OCI-LY3 (cell line): ENCODE measurements around the gene SLC27A4.

Experiments
- H2AFZ ChIP-seq: fragments of 200-600, 300-600 bp; shearing (Covaris generic); 2 replicates; pipeline ENCODE4 v1.6.0; 2014; ENCODE audit warnings: antibody characterized with exemption, low read depth, low read length
- H3K27ac ChIP-seq: fragments of 200-600, 300-600 bp; sonication (generic); 2 replicates; pipeline ENCODE4 v1.5.1; 2014; ENCODE audit warnings: mild to moderate bottlenecking, low read length, moderate library complexity, mixed read lengths
- H3K27me3 ChIP-seq: fragments of 200-600, 300-600 bp; sonication (generic); 2 replicates; pipeline ENCODE4 v1.6.1; 2014; ENCODE audit warnings: low read depth, low read length, mixed read lengths
- H3K36me3 ChIP-seq: fragments of 200-600, 300-600 bp; sonication (generic); replicated peaks from 2 replicates; pipeline ENCODE3; 2014; ENCODE audit warnings: low read depth, low read length, mixed read lengths
- H3K4me1 ChIP-seq: fragments of 300-600, 200-600 bp; sonication (generic); 2 replicates; pipeline ENCODE4 v1.6.1; 2014; ENCODE audit warnings: low read length, mixed read lengths
- H3K4me2 ChIP-seq: fragments of 200-600, 300-600 bp; sonication (generic); 2 replicates; pipeline ENCODE4 v1.6.1; 2014; ENCODE audit warnings: low read length, mixed read lengths
- H3K4me3 ChIP-seq: fragments of 300-600, 200-600 bp; sonication (generic); 2 replicates; pipeline ENCODE4 v1.5.1; 2014; ENCODE audit warnings: antibody characterized with exemption, mild to moderate bottlenecking, low read length, moderate library complexity
- H3K79me2 ChIP-seq: fragments of 300-600, 200-600 bp; shearing (Covaris generic); 2 replicates; pipeline ENCODE4 v1.6.1; 2014; ENCODE audit warnings: mild to moderate bottlenecking, low read length, mixed read lengths
- H3K9ac ChIP-seq: fragments of 300-600, 200-600 bp; shearing (Covaris generic); 2 replicates; pipeline ENCODE4 v1.6.0; 2014; ENCODE audit warnings: mild to moderate bottlenecking, low read length, moderate library complexity
- H3K9me3 ChIP-seq: fragments of 200-600, 300-600 bp; shearing (Covaris generic); 2 replicates; pipeline ENCODE4 v1.6.1; 2014; ENCODE audit warnings: low read length, mixed read lengths; ENCODE audit not compliant: insufficient read depth
- H4K20me1 ChIP-seq: fragments of 200-600, 300-600 bp; sonication (generic); 2 replicates; pipeline ENCODE4 v1.6.1; 2016; ENCODE audit warnings: low read length, mixed read lengths; ENCODE audit not compliant: insufficient read depth
- EZH2phosphoT487 ChIP-seq: fragments of 200-600 bp; shearing (Covaris generic); IDR thresholded peaks from 2 replicates; pipeline ENCODE4 v1.6.1; 2018; ENCODE audit warnings: antibody characterized with exemption, mixed run types, low read depth
- TF ChIP-seq, protein P1 (sequence below): fragments of 200-600, 300-600 bp; sonication (generic); IDR thresholded peaks from 2 replicates; pipeline ENCODE4 v1.5.1; 2014; ENCODE audit warnings: antibody characterized with exemption, low read length, low read depth

Gene SLC27A4

DNA sequence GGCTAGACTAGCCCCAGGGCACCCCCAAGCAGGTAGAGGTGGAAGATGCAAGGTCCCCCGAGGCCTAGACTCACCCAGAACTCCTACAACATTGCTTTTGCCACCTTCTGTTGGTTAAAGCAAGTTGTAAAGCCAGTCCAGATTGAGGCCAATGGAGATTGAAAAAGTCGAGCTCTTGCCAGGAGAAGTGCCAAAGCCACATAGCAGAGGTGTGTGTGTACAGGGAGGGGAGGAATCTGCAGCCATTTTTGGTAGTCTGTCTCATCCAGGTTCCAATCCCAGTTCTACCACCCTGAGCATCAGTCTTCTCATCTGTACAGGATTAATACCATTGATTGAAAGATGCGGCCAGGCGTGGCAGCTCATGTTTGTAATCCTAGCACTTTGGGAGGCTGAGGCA lies 18.5 kb downstream of the SLC27A4 start:
- no peaks in the 10 kb centered on the region for H3K27me3 ChIP-seq

DNA sequence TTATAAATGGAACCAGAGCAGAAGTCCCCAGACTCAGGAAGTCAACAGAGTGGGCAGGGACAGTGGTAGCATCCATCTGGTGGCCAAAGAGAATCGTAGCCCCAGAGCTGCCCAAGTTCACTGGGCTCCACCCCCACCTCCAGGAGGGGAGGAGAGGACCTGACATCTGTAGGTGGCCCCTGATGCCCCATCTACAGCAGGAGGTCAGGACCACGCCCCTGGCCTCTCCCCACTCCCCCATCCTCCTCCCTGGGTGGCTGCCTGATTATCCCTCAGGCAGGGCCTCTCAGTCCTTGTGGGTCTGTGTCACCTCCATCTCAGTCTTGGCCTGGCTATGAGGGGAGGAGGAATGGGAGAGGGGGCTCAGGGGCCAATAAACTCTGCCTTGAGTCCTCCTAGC lies 20.5 kb downstream of the SLC27A4 start:
- Histone ChIP-seq H3K4me1 (peaks cover 12% of the 10 kb centered on the region), H3K4me3 (no peak overlapping the region), H3K4me2 (no peak overlapping the region), H4K20me1 (no peaks in the 10 kb centered on the region), H3K27me3 (no peaks in the 10 kb centered on the region), H3K27ac (no peak overlapping the region), H3K36me3 (peaks cover 3% of the 10 kb centered on the region), H3K79me2 (no peaks in the 10 kb centered on the region), H3K9me3 (no peaks in the 10 kb centered on the region), H2AFZ (no peak overlapping the region), H3K9ac (no peak overlapping the region)
- no peak for TF ChIP-seq EZH2phosphoT487
- TF ChIP-seq, protein P1, sequence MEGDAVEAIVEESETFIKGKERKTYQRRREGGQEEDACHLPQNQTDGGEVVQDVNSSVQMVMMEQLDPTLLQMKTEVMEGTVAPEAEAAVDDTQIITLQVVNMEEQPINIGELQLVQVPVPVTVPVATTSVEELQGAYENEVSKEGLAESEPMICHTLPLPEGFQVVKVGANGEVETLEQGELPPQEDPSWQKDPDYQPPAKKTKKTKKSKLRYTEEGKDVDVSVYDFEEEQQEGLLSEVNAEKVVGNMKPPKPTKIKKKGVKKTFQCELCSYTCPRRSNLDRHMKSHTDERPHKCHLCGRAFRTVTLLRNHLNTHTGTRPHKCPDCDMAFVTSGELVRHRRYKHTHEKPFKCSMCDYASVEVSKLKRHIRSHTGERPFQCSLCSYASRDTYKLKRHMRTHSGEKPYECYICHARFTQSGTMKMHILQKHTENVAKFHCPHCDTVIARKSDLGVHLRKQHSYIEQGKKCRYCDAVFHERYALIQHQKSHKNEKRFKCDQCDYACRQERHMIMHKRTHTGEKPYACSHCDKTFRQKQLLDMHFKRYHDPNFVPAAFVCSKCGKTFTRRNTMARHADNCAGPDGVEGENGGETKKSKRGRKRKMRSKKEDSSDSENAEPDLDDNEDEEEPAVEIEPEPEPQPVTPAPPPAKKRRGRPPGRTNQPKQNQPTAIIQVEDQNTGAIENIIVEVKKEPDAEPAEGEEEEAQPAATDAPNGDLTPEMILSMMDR = no peak

More for the DNA sequence above, 18.5 kb downstream of the SLC27A4 start:
- TF ChIP-seq, protein P1 = no peak
- no peak overlapping the region for H3K27ac ChIP-seq
- H3K36me3 ChIP-seq = peaks cover 9% of the 10 kb centered on the region
- H3K9ac ChIP-seq = no peak overlapping the region
- H3K9me3 ChIP-seq = no peaks in the 10 kb centered on the region
- H3K79me2 ChIP-seq = no peaks in the 10 kb centered on the region
- H2AFZ ChIP-seq = no peak overlapping the region
- H3K4me2 ChIP-seq = no peak overlapping the region
- H3K4me1 ChIP-seq = no peaks in the 10 kb centered on the region; the same call in 1 of the 2 replicates
- no peak overlapping the region for H3K4me3 ChIP-seq
- no peaks in the 10 kb centered on the region for H4K20me1 ChIP-seq

DNA sequence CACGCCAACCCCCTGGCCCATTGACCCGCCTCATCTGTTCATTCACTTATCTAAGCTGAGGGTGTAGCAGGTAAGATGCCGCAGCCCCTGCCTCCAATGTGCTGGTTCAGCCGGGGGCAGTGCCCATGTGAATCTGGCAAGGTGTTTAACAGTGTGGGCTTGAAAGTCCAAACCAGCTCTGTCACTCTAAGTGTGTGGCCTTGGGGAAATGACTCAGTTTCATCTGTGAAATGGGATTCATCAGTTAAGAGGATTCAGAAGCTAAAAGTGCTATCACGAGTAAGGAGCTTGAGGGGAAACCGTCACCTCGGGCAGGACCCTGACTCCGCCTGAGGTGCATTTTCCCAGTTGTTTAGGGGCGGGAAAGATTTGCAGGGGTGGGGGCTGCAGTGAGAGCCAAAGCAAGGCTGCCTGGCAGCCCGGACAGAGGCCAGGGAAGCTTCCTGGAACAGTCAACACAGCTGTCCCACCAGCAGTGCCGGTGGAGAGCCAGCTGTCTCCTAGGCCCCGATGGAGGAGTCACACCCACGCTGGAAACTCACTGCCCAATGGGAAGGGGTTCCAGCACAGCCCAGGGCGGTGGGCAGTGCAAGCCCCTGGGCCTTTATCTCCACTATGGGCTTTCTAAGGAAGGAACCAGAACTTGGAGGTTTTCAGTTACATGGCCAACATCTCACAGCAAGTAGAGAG lies 21.1 kb downstream of the SLC27A4 start:
- TF ChIP-seq EZH2phosphoT487 = no peak
- TF ChIP-seq, protein P1 = no peak
- H3K9me3 ChIP-seq = no peaks in the 10 kb centered on the region
- H3K4me2 ChIP-seq = peak overlapping the region; percentile 74
- H3K4me1 ChIP-seq = peaks cover 12% of the 10 kb centered on the region
- no peaks in the 10 kb centered on the region for H4K20me1 ChIP-seq
- H3K36me3 ChIP-seq = no peaks in the 10 kb centered on the region
- H3K9ac ChIP-seq = 0 out of 2 replicates have a peak overlapping the region, but pooled peaks have one; percentile 44
- no peak overlapping the region for H3K27ac ChIP-seq
- no peaks in the 10 kb centered on the region for H3K27me3 ChIP-seq
- peak overlapping the region; percentile 64; the same call in 1 of the 2 replicates for H2AFZ ChIP-seq
- H3K4me3 ChIP-seq = peak overlapping the region; percentile 74
- no peaks in the 10 kb centered on the region for H3K79me2 ChIP-seq

DNA sequence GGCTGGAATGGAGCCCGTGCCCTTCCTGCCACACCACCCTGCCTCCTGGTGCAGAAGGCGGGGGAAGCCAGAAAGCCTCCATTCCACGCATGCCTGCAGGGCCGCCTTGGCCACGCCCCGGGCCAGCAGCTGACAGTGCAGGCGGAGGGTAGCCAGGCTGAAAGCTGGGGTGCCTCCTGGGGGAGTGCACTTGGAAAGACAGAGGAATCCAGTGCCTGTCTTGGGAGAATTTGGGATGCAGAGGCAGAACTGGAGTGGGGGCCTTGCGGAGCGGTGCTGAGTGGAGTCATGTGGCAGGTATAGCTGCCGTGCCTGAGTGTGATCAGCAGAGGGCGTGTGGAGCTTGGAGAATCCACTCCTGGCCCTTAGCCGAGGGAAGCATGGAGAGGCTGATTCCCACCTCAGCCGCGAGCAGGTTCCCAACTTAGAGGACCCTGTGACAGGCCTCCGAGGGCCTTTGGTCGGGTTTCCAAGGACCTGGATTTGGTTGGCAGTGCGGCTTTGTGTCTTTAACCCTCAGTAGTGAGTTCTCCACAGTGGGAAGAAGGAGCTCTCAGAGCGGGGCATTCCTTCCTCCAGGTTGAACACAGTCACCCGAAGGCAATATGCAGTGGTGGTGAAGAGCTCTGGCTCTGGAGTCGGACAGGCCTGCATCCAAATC lies 21.8 kb downstream of the SLC27A4 start:
- H3K4me2 ChIP-seq = peak overlapping the region; percentile 74
- TF ChIP-seq, protein P1 = peak; percentile 86
- TF ChIP-seq EZH2phosphoT487 = no peak
- no peaks in the 10 kb centered on the region for H3K27me3 ChIP-seq
- H4K20me1 ChIP-seq = no peaks in the 10 kb centered on the region
- peak overlapping the region; percentile 74 for H3K4me3 ChIP-seq
- no peak overlapping the region for H3K27ac ChIP-seq
- H2AFZ ChIP-seq = peak overlapping the region; percentile 64; the same call in 1 of the 2 replicates
- H3K36me3 ChIP-seq = no peaks in the 10 kb centered on the region
- no peaks in the 10 kb centered on the region for H3K79me2 ChIP-seq
- peaks cover 12% of the 10 kb centered on the region for H3K4me1 ChIP-seq
- peak overlapping the region; percentile 44 for H3K9ac ChIP-seq
- no peaks in the 10 kb centered on the region for H3K9me3 ChIP-seq
